Hematopoietic multipotent progenitor cell treated with erythropoietin and hydrocortisone succinate and interleukin-3 and kit ligand, for 4 days (in vitro differentiated cells): ENCODE data around the gene PDXK.
A peak's percentile ranks its signal among the peaks of the same experiment; 100 is the strongest.

ENCODE experiments used
- DNase-seq: peaks from one replicate; pipeline ENCODE4 v3.0.0-alpha.2; 2015

Gene PDXK

DNA sequence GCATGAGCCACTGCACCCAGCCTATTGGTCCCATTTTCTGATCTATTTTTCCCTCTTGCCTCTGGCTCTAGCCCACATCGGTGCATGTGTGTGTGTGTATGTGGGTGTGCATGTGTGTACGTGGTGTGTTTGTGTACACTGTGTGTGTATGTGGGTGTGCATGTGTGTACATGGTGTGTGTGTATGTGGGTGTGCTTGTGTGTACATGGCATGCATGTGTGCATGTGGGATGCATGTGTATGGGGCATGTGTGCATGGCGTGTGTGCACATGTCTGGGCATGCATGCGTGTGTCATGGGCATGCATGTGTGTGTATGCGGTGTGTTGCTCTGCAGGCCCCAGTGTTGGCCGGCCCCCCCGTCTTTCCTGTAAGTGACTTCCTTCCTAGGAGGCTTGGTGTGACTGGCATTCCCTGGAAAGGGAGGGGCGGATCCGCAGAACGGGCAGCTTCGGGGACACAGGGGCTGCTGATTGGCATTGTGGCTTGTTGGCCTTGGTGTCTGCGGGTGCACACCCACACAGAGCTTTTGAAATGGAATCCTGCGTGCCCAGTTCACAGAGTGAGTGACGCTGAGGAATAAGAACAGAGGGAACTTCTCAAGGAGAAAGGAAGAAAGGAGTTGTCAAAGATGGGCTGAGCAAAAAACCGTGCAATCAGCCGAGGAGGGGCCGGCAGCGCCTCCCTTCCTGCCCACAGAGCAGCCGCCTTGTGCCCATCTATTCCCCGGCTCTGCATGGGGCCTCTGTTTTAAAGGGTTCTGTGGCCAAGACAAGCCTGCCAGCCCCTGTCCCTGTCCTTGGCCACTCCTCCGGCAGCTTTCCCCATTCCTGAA is 8.0 kb downstream of the PDXK start:
- peak; percentile 67 for DNase-seq

DNA sequence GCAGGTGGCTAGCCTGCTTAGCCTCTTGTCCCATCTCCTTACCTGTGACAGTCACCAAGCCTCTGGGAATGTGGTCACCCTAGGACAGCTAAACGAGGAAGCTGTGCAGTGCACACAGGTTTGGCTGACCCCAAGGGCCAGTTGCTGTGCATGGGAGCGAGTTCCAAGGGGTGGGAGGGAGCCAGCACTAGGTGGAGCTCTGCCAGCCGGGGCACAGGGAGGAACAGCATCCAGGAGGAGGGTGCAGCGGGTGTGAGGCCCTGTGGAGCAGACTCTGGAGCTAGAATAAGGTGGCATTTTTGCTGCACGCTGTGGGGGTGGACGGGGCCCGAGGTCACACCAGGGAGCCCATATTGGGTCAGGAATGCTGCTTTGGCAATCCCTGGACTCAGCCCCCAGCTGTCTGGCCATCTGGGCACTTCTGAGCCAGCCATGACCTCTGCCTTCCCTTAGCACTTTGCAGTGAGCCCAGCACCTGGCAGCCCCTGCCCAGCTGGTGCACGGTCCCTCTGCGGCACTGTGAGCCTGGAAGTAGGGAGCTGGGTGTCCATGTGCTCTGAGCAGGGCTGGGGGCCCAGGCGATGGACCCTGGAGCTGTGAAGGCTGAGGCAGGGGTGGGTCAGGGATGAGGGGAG is 8.7 kb downstream of the PDXK start:
- peak; percentile 54 for DNase-seq

DNA sequence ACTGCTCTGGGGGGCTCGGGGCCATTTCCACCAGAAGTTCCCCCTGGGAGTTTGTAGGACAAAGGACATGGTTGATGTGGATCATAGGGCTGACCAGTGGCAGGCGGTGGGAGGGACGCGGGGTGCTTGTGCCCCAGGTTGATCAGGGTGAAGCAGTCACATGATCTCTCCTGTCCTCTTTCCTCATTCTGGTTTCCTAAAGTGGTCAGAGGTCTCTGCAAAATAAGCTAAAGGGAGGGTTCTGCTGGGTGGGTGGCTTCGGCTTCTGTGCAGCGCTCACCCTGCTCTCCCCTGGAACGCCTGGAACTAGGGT is 9.2 kb downstream of the PDXK start:
- no peak for DNase-seq

DNA sequence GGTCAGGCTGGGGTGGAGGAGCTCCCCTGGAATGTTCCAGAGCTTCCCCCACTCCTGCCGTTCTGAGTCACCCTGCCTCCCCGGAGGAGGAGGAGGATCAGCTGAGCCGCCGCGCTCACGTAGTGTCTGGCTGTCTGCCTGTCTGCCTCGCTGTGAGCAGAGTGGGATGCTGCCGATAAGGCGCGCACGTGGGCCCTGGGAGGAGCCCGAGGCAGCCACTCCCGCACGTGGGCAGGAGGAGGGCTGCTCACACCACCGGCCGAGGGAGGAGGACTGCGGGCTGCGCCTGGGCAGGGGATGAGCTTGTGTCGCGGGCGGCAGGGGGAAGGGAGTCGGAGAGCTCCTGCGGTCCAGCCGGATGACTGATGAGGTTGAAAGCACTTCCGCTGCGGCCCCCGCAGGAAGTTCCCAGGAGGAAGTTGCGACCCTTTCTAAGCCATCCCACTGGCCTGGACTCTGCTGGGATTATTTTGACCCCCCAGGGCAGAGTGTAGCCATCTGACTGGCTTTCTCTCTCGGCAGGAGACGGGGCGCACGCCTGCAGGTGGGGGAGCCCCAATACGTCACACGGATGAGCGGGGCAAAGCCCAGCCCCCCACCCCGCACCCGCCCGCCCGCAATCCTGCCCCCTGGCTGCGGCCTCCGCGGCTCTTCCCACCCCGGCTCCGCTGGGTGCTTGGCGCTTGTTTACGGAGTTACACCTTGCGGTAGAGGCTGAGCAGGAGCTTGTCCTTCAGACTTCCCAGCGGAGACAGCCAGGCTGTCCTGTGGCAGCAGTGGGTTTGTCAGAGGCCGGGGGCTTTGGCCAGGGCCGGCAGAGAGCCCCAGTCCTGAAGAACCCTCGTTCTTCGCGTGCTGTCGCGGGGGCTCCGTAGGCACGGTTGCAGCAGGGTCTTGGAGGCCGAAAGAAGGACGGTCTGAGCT is 9.8 kb downstream of the PDXK start:
- DNase-seq = peak; percentile 99

DNA sequence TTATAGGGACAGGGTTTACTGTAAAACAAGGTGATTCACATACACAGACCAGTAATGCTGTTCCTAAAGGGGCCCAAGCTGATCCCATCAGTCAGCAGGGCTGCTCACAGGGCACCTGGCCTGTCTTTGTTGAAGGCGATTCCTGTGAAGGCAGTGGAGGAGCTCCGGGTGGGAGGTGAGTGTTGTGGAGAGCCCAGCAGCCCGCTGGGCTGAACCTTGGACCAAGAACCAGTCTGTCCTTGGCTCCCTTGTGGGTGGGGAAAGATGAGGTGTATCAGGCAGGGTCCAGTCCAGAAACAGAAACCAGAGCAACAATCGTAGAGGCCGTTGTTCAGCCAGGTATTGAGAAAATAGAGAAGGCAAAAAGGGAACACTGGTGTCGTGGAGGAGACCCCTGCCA is 12.5 kb downstream of the PDXK start:
- DNase-seq = no peak

DNA sequence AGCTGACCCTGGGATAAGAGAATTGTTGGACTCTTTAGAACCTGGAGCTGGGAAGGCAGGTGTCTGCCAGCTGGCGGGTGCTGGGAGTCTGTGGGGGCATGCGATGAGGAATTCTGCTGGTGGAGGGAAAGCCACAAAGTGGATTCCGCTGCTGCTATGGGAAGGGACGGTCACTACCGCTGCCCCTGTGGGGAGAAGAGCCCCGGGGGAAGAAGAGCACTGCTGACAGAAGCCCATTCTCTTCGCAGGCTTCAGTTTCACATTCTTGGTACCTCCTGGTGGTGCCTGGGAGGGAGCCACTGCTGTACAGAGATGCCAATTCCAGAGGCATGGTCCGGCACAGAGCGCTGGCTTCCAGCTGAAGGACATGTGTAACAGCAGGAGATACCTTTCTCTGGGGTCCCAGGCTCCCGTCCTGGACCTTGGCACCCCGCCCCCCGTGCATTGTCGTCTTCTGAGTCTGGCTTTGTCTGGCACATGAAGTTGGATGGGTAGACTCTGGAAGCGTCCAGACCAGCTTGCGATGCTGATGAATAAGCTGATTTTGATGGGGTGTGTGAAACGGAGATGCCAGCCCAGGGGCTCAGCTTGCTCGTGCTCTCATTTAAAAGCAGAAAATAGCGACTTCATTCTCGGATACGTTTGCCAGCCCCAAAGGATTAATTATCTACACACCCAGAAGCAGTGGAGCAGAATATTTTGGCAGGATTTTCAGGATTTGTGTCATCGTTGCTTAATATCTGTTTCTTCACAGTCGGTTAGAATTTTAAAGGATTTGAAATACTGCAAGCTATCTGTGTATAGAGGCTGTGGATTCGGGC is 13.2 kb downstream of the PDXK start:
- no peak for DNase-seq

DNA sequence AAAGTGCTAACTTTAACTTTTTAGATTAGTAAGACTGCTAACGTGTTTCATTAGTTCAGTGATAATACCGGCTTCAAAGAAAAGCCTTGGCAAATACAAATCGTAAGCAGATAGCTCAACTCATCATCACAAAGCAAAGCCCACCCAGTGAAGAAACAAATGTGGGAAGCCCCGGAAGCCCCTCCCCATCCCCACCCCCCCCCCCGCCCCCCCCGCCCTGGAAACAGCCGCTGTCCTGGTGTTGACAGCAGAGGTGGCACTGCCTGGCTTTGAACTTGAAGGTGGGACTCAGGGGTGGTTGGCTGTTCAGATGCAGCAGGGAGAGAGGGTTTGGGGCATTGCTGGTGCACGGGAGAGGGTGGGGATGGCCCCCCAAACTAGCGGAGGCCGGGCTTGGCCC is 14.1 kb downstream of the PDXK start:
- DNase-seq = no peak

DNA sequence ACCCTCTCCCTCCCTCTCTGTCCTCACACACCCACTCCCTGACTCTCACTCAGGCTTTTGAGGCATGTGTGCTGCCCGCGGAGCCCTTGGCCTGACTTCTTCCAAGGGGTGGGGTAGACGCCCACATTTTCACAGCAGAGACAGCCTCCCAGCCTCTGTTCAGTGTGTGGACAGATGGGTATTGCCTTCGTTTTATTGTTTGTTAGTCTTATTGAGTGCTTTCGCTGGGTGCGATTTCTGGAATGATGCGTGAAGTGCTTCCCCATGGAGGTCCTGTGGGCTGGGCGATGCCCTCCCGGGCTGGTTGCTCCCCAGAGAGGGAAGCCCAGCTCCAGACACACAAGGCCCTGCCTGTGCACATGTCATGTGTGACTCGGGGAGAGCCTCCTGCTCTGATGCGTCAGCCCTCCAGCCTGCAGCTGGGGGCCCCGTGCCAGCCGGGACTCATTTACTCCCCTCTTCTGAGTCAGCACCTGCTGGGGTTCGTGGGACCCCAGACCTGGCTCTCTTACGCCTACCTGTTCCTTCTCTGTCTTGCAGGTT is 14.7 kb downstream of the PDXK start:
- no peak for DNase-seq

DNA sequence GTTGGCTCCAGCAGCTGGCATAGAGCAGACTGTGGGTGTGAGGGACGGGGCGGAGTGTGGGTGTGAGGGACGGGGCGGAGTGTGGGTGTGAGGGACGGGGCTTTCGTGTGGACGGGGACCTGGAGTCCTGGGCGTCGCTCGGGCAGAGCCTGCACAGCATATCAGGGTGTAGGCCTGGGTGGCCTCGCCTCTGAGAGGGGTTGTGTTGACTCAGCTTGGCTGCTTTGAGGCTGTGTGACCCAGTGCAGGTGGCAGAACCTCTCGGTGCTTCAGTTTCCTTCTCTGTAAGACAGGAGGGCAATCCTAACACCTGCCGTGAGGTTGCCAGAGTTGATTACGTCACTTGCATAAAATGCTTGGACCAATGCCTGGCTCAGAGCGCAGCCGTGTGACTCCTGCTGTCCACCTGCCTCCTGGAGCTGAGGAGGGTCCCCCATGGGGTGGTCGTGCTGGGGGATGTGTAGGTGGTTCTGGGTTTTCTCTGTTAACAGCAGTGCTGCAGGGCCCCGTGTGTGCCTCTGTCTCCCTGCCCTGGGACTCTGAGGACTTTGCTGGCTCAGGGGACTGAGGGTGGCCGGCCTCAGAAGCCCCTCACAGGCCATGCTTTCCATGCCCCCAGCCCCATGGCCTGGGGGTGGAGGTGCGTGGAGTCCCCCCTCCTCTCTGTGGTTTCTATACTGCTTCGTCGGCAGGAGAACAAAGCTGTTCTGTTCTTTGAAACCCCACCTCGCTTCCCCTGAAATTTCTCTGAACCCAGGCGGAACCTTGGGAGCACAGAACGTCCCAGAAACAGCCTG is 15.4 kb downstream of the PDXK start:
- peak; percentile 62 for DNase-seq

DNA sequence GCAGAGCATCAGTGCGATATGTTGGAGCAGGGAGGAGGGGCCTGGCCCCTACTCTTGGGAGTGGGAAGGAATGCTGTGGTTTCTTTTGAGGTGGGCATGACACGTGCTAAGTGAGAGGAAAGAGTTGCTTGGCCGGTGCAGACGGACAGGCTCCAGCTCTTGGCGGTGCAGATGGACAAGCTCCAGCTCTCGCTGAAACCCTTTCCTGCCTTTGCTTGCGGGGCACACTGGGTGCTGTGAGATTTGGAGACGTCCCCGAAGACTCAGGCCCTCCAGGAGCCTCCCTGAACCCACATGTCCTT is 15.9 kb downstream of the PDXK start:
- no peak for DNase-seq

DNA sequence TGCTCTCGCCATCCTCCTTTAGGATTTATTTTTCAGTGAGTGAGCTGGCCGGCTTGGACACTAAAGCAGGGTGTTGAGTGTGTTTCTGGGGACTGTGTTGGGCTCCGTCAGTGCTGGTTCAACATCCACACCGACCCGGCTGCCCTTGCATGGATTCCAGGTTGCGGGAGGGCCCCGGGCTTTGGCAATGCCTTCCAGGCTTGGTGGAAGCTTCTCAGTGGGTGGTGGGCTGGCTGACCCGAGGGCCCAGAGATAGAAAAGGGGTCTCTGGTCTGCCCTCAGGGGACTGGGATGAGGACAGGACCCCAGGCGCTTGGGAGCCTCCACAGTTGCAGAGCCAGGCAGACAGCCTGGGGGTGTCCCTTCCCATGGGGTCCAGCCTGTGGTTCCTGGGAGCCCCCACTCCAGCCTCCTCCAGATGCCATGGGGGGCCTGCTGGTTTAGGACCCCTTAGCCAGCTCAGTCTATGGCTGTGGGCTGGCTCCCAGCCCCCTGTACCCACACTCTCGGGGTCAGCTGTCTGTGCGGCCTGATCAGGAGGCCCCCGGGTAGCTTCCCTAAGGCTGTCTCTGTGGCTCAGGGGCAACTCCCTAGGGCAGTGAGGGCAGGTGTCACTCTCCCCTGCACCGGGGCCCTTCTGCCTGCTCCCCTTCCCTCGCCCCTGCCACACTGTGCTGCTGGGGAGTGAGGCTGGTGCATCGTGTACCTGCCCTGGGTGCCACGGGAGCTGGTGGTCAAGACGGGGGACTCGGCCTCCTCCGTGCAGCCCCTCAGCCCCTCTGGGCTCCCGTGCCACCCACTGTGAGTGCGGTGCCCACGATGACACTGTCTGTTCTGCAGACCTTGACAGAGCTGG is 16.5 kb downstream of the PDXK start:
- DNase-seq = no peak

DNA sequence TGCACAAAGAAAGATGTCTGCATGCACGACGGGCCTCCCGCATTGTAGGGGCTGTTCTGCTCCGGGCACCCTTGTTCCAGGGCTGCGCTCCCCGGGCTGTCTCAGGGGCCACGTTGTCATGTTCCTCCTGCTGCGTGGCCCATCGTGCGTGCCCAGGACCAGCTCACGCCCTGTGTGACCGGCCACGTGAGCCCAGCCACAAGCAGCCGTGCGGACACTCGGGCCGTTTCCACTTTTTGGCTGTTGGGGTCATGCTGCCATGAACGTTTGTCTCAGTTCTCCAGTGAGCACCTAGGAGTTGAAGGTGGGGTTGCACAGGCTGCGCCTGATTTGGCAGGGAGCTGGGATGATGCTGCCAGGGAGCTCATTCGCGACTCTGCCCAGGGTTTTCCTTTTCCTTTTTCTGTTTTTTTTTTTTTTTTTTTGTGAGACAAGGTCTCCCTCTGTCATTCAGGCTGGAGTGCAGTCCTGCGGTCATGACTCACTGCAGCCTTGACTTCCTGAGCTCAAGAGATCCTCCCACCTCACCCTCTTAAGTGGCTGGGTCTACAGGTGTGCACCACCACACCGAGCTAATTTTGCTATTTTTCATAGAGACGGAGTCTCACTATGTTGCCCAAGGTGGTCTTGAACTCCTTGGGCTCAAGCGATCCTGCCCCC is 17.4 kb downstream of the PDXK start:
- DNase-seq = no peak

DNA sequence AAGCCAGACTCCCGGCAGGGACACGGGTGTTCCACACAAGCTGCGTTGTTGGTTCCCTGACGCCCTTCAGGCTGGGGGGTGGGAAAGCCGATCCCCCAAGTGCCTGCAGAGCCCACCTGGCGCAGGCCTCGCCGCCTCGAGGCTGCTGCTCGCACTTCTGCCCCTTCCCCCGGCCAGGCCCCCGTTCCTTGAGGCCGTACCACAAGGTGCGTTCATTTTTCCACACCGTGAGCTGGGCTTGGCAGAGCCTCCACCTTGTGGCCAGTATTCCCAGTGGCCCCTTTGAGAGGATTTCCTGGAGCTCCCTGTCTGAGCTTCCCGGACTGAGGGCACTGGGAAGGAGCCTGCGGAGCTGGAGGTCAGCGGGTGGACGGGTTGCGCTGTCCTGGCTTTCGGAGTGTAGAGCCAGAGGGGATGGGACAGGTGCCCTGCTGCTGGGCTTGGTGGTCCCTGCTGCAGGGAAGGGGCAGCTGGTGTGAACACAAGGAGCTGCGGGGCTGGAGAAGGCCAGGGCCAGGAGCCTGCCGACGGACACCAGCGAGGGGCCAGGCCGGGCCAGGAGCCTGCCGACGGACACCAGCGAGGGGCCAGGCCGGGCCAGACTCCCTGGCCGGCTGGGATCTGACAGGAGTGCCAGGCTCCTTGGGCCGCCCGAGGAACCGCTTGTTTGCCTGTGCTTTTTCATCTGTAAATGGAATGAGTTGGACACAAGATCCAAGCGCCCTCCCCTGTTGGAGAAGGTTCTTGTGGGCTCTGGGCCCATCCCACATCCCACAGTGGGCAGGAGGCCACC is 18.4 kb downstream of the PDXK start:
- no peak for DNase-seq

DNA sequence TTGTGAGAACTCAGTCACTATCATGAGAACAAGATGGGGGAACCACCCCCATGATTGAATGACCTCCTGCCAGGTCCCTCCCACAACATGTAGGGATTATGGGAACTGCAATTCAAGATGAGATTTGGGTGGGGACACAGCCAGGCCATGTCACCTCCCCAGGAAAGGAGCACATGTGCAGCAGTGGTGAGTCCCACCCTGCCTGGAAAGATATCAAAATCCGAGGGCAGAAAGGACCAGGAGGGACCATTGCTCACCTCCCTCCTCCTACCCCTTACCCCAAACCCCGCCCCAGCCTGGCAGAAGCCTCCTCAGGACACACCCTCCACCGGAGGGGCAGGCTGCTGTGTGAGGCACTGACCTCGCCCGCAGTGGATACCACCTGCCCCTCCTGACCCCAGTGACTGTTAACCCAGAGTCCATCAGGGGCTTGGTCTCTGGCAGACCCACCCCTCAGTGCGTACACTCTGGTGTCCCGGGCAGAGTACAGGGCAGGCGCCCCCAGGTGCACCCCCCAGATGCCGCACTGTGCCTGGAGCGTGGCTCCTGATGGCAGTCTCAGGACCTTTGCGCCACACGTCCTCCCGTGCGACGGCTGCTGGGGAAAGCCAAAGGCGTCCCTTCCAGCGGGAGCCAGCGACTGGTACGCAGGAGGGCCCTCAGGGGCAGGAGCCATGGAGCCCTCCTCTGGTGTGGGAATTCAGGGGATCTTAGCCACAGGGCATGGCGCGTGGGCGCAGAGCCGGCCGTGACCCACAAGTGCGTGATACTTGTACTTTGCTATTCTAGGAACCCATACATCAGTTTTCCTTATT is 20.9 kb downstream of the PDXK start:
- peak; percentile 61 for DNase-seq

DNA sequence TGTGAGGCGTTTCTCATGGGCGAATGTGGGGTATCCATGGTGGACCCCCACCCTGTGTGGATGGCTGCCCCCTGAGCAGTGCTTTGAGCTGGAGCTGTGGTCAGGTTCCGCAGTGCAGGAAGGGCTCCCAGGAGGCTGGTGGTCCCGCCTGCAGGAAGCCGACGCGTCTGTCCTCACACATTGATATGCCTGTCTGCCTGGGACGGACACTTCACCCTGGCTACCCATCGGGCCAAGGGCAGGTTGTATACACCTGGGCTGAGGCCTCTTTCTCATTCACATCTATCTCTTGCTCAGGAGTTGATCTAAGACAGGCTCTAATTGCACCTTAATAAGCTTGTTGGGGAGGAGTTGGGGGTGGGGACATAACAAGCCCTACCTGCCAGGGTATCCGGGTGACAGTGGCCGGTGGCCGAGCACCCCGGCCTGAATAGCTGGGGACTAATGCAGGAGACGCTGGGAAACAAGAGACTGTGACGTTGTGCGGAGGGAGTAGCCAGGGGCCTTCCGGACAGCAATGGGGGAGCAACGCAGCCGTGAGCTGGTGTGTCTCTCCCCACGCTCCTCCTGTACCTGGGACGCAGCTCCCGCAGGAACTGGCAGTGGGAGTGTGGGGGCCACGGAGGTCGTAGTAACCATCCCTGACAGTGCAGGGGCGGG is 21.7 kb downstream of the PDXK start:
- no peak for DNase-seq

DNA sequence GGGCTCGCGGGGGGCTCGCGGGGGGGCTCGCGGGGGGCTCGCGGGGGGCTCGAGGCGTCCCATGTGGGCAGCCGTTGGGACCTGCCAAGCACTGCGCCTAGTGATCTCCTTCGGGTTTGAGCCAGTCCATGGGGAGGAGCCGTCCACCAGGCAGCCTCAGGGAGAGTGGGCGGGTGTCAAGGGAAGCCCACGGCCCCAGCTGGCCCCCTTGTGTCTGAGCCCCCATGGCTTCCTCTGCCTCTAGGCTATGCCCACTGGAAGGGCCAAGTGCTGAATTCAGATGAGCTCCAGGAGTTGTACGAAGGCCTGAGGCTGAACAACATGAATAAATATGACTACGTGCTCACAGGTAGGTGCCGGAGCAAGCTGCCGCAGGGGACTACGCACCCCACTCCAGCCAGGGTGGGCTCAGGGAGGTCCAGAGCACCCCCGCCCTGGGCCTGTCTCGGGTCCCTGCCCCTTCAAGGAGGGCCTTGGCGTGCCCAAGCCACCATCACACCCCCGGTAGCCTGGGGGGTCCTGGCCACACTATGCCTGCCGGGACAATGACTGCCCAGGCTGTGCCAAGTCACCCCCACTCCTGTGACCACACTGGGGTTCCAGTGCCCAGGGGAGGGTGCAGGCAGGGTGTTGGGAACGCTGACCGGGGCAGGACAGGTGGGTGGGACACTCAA is 22.6 kb downstream of the PDXK start:
- DNase-seq = no peak

DNA sequence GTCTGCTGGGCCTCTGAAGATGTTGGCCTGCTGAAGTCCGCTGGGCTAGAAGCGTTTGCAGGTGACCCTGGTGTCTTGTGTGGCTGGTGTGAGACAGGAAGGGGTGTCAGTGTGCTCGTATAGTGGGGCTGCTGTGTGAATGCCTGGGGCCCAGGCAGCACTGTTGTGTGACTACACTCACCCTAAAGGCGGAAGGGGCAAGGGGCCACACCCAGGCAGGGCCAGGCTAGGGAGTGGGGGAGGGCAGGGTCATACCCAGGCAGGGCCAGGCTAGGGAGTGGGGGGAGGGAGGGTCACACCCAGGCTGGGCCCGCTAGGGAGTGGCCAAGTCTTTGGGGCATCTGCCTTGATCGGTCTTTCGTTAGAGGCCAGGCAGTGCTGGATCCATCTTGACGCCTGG is 25.0 kb downstream of the PDXK start:
- peak; percentile 63 for DNase-seq
